HG02798 (cell line): Measurements from ENCODE around the gene RESP18.
"Not testable (repeated sequence)": the region's sequence is repeated elsewhere in the genome, so short reads cannot be mapped to it uniquely, and the experiment has no call there.

Experiments
- ATAC-seq: cut with Tn5 transposase; IDR thresholded peaks from one replicate; pipeline ENCODE4 v1.9.1; 2021; ENCODE audit warnings: mild to moderate bottlenecking; ENCODE audit not compliant: unreplicated experiment, poor library complexity

Gene RESP18

GRCh38 chr2:219294356-219295351 lies 37.9 kb downstream of the RESP18 start:
- ATAC-seq = peak; percentile 92

- no peak for ATAC-seq
These were observed 38.8 kb downstream of the RESP18 start for GRCh38 chr2:219293736-219294231.

GRCh38 chr2:219292616-219293015 lies 39.9 kb downstream of the RESP18 start:
- no peak for ATAC-seq

GRCh38 chr2:219291910-219292490 lies 40.5 kb downstream of the RESP18 start:
- no peak for ATAC-seq

GRCh38 chr2:219291394-219291793 lies 41.1 kb downstream of the RESP18 start:
- no peak for ATAC-seq

GRCh38 chr2:219290381-219291171 lies 42.0 kb downstream of the RESP18 start:
- no peak for ATAC-seq

GRCh38 chr2:219289537-219290361 lies 42.8 kb downstream of the RESP18 start:
- no peak for ATAC-seq

GRCh38 chr2:219289195-219289536 lies 43.4 kb downstream of the RESP18 start:
- no peak for ATAC-seq

- no peak for ATAC-seq
These were observed 44.8 kb downstream of the RESP18 start for GRCh38 chr2:219287580-219288265.

- not testable (repeated sequence) for ATAC-seq
These were observed 45.5 kb downstream of the RESP18 start for GRCh38 chr2:219287116-219287440.

- ATAC-seq = no peak
These were observed 46.0 kb downstream of the RESP18 start for GRCh38 chr2:219286436-219287115.

GRCh38 chr2:219285894-219286425 lies 46.6 kb downstream of the RESP18 start:
- ATAC-seq = no peak

GRCh38 chr2:219285373-219285735 lies 47.2 kb downstream of the RESP18 start:
- no peak for ATAC-seq

GRCh38 chr2:219284501-219285372 lies 47.8 kb downstream of the RESP18 start:
- no peak for ATAC-seq

GRCh38 chr2:219282943-219283581 lies 49.5 kb downstream of the RESP18 start:
- no peak for ATAC-seq

- ATAC-seq = no peak
These were observed 50.2 kb downstream of the RESP18 start for GRCh38 chr2:219282375-219282774.

- ATAC-seq = no peak
These were observed 51.0 kb downstream of the RESP18 start for GRCh38 chr2:219281588-219281987.
